Activated CD4-positive, alpha-beta T cell treated with anti-CD3 and anti-CD28 coated beads, Interleukin-2, Interleukin-4, amounts not matched to agents 100 ng/mL and 50 ng/mL, durations not matched to agents 16 hours and 8 hours (primary cell): ENCODE measurements around the gene LRRC10B.

Experiments used
- DNase-seq: peaks from one replicate; pipeline ENCODE4 v3.0.0-alpha.2; 2020; ENCODE audit warnings: low spot score

Gene LRRC10B

DNA sequence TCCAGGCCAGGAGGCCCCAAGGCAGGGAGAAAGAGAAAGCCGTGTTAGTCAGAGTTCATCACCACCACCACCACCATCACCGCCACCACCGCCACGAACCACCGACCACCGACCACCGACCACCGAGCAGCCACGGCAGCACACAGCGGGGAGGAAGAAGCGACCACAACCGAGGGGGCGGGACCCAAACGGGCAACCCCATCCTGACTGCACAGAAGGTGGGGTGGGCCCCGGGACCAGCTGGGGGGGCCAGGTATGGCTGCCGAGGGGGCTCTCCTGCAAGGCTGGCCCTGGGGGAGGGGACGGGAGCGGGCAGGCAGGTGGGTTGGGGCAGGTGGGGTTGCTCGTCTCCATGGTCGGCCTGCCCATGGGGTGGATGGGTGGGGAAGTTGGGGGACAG, 38.1 kb downstream of the LRRC10B start:
- DNase-seq: no peak

DNA sequence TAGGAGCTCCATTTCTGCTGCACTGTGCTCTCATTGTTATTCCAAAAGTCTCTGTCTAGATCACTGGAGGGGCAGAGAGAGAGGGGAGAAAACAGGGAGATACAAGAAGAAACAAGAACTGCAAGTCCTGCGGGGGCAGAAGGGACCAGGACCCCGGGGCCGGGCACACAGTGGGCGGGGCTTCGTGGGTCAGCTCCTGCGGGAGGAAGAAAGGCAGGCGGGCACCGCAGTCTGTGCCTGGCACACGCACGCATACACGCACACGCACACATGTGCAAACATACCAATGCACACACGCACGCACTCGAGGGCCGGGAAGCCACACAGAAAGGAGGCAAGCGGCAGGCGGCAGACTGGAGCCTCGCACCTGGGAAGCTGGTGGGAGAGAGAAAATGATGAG, 38.7 kb downstream of the LRRC10B start:
- no peak for DNase-seq

DNA sequence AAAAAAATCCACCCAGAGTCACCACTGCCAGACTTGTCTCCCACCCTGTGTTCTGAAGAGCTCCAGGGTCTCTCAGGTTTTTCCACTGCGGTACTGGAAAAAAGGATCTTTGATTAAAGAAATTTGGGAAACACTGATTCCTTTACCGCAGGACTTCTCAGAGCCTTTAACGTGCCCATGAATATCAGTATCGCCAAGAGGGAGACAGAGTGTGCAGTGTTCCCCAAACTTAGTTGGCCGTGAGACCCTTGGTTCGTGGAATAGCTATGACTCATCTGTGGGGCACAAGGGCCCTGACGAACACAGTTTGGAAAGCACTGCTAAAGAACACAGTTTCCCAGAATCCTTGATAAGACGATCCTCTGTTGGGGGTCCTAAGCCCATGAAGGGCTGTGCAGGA, 40.6 kb downstream of the LRRC10B start:
- DNase-seq: no peak

DNA sequence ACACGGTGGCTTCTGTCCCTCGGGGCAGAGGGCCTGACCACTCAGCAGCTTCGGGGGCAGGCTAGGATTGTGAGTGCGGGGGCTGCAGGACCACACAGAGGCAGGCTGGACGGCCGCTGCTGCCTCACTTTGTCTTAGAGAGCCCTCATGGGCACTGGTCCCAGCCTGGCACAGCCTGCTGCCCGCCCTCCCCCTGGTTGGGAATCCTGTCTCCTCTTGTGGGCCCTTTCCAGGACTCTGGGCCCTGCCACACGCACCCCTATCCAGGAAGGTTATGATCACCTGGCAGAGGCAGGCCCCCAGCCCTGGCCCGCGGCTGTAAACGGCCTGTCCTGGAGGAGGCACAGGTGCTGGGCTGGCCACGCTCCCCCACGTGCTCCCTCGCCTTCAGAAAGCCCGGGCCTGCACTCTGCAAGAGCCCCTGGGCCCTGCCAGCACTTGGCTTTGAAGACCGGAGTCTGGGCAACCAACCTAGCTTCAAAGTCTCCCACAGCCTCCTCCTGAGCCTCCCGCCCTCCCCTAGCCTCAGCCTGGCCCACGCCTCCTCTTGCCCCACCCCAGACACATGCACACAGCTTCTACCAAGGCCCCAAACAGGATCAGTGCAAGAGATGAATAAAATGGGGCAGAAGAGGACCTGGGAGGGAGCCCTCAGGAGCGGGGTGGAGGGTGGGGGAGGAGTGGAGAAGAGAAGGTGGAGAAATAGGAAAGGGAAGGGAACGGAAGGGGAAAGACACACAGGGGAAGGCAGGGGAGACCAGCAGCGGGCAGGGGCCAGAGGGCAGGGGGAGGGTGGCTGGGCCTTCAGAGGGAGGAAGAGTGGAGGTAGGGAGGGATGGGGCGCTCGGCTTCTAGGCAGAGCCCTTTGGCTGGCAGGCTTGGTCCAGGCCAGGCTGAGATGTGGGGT, 41.4 kb downstream of the LRRC10B start:
- no peak for DNase-seq

DNA sequence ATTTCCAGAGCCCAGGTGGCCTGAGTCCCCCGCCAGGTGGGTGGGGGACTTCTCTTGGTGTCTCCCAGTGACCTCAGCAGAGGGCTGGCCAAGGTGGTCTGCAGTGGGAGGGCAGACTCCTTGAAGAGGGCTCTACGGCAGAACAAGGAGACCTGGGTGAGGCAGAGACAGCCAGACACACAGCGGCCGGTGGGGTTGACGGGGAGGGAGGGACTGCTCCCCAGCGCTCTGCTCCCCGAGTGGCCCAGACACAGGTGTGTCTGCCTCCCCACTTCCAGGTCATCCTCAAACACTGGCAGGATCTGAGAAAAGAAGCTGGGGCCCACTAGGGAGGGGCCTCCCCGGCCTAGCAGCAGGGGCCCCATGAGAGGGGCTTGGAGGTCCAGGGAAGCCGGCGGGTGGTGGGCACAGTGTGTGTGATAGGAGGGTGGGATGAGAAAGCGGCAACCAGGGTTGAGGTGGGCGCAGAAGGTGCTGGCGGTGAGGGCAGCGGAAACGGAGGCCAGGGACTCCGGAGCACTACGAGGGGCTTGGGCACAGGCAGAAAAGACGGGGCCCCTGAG, 42.2 kb downstream of the LRRC10B start:
- no peak for DNase-seq

DNA sequence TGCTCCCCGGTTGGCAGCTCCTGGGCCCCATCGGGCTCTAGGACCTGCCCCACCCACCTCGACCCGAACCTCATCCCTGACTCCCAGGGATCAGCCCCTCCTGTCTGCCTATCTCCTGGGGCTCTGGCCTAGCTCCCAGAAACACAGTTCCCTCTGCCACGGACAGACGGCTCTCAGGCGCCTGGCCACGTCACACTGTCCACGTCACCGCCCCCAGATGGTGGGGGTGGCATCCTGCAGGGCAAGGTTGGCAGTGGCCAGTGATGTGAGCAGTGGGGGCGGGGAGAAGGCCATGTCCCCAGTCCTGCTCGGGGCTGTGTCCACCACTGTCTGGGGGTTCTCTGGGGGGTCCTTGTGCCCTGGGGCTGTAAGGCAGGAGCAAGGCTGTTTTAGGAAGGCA, 43.1 kb downstream of the LRRC10B start:
- no peak for DNase-seq

DNA sequence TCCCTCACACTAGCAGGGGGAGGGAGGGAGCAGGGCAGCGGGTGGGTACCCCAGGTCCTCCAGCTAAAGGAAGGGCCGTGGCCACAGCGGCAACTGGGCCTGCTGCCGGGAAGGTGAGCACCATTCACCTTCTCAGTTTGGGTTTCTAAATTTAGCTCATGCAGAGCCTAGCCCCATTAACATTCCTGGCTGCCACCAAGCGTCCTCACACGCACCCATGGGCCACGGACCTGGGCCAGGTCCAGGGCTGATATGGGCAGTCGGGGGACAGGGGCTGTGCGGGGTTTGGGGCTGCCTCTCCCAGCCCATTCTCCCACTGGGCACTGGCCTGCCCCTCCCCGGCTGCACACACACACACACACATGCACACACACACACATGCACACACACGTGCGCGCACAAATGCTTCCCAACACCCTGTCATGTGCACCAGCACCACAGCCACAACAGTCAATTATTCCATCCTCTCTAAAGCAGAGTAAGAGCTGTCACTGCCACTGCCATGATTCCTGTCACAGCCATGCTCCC, 43.6 kb downstream of the LRRC10B start:
- no peak for DNase-seq

DNA sequence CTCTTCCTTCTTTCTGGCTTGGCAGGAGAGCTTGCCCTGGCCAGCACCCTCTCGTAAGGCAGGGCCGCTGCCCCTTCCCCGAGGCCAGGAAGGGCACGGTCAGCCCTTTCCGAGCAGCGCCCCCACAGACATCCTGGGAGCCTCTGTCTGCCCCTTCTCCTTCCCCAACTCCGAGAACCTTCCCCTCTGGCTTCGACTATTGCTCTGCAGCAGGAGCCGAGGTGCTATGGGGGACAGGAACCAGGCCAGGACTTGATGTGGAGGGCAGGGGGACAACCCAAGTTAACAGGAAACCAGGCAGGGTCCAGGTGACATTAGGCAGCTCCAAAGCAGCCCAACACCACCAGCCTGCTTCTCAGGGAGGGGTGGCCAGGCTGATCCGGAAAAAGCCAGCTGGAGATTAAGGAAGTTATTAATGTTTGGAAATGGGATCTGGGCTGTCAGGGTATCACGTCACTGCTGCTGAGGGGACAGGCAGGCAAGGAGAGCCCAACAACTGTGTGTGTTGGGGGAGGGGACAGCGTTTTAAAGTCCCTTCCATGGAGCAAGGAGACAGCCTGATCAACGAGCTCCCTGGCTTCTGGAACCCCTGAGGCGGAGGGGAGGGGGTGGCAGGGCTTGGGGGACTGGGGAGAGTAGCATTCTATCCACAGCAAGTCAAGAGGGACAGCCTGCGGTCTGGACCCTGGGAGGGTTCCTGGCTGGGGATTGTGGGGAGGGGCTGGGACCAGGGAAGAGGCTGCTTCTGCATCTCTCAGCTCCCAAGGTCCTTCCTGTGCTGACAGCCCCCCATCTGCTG, 45.0 kb downstream of the LRRC10B start:
- no peak for DNase-seq

DNA sequence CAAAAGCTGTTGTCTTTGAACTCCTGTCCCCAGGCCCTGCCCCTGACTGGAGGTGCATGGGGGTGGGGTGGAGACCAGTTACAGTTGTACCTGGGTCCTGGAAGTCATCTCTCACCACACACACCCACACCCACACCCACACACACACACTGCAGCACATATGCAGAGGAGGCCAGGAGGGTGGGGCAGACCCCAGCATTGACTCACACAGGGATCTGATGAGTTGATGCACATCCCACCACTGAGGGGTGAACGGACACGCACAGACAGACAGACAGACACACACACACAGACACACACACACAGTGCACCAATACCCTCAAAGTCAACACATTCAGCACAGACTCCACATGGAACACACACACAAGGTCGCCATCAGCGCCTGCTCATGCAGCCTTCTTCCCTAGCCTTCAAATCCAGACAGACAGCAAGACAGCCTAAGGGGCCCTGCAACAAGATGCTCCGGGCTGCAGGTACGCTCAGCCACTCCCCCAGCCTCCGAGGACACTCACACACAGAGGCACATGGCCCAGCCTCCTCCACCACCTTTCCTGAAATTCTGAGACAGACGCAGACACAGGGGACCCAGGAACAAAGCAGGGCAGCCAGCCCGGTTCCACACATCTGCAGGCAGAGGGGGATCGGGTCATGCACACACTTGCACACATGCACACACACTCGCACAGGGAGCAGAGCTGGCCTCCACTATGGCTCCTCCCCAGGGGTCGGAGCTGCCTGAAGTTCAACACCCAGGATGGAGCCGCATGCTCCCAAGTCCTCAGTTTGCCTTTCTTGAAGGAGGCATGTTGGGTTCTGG, 45.8 kb downstream of the LRRC10B start:
- no peak for DNase-seq

DNA sequence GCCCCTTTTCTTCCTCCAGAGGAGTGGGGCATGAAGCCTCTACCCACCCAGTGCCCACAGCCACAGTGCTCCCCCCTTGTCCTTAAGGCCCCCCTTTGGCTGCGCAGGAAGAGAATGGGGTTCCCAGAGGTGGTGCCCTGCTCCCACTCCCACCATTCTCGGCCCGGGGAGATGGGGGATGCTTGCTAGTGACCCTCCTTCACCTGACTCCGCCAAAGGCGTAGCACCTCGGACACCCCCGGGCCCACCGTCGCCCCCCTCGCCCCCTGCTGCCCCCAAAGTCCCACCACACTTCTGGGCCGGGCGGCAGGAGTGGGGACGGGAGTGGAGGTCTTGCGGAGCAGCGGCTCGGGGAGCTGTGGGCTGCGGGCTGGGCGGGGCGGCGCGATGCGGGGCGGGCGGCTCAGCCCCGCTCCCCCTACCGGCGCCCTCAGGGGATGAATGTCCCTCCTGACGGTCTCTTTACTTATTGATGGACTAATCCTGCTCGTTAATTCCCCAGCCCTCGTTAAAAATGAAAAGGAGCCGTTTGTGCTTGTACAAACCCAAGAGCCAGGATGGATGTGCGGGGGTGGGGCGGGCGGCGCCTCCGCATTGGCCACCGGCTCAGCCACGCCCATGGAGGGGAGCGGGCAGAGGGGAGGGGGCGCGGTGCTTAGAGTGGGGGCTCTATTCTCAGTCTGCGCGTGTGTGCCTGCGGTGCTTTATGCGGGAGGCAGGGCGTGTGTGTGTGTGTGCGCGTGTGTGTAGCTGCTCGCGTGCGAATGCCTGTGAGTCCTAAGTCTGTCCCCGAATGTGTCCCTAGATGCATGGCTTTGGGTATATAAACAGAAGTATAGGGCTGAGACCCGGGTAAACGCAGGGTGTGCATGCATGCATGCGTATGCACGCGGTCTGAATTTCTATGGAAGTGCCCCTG, 46.8 kb downstream of the LRRC10B start:
- no peak for DNase-seq

DNA sequence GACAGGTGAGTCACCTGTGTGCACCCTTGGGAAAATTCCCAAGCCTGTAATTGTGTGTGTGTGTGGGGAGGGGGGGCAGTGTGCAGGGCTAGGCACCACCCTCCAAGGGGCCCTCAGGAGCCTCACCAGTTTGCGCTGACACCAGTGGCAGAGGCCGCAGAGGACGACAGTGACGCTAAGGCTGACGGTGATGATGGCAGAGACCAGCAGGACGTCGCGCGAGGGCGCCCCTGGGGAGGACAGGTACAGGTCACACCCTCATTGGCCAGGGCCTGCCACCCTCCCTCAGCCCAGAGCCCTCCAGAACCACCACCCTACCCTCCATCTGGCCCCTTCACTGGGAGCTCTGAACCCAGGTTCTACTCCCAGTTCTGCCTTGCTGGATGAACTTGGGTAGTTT, 47.4 kb downstream of the LRRC10B start:
- no peak for DNase-seq

DNA sequence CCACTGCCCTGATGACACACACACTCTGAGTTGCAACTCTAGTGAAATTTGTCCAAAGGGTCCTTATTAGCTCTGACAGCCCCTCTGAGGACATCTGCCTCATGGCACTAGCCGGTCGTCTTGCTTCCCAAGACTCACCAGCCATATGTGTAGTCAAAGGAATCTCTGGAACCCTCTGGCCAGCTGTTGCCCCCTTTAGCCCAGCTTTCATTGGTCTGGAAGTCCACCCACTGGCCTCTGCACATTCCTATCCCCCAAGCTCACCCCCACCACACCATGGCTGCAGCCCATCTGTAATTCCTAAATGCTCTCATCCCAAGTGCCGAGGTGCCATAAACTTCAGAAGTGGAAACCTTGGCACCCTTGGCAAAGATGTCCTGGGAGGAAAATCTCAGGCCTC, 48.1 kb downstream of the LRRC10B start:
- DNase-seq: no peak
